GM11168 (cell line): ENCODE data around the gene MSANTD1.

ENCODE experiments used
- in situ Hi-C: fragments of 300-500 bp; cut with MboI; formaldehyde crosslinking; loops from one replicate; pipeline ENCODE4 v1.12.0; 2022; ENCODE audit warnings: low sequenced_read_pairs; ENCODE audit not compliant: unreplicated experiment

Gene MSANTD1

DNA sequence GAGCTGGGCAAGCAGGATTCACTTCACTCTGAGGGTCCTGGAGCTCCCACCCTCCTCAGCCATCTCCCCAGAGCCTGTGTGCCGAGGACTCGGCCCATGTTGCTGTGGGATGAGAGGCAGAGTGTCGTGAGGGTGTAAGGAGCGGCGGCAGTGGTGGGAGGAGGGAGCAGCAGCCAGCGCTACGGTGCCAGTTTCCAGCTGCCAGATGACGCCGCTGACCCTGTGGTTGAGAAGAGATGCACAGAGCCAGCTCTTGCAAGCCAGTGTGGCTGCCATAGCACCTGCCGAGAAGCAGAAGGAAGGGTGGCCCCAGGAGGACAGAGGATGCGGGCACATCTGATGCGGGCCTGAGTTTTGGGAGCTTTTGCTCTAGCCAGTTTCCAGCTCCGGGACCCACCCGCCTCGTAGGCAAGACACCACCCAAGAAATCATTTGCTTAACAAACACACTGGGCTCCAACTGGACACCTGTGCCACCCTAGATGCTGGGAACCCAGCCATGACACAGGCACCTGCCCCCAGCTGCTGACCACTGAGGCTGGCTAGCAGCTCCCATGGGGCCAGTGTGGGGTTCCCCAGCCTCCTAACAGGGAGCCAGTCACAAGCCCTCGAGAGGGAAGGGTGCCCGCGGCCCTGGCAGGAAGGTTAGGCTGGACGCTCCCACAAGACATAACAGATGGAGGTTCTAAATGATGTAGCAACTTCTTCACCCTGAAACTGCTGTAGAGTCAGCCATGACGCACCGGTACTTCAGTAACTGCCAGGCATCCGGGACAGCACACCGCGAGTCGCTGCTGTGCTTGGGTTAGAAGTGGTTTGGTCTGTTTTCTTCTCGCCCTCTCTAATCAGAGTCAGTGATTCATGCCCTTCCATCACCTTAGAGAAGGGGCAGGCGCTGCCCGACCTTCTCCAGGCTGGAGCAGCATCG lies 8.9 kb downstream of the MSANTD1 start:
- in situ Hi-C loops = no loop called here

DNA sequence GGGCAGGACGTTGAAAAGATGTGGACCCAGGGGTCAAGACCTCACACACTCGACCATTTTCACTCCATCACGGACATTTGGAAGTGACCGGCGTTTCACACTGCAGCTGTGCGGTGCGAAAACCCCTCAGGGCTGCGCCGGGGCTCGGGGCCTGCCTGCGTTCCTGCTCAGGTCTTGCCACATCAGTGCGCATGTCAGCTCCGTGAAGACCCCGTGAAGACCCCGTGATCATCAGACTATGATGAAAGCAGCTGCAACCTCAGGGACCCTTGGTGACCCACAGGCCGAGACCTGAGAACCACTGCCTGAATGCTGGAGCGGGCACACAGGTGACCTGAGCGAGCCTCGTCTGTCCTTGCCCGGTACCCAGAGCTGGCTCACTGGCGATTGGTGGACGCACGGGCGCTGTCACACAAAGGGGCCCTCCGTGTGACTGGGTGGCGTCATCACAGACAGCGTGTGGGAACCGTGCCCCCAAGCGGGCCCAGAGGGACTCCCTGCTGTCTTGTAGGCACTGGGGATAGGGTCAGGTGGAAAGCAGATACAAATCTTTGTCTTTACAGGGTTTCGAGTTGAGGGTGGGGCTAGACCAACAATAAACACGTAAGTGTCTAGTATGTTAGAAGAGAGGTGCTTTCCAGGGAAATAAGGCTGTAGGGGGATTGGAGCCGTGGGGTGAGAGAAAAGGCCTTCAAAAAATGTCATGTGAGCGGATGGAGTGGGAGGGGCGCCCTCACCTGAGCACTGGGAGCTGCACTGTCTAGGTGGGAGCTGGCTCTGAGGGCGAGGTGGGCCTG lies 12.7 kb downstream of the MSANTD1 start:
- in situ Hi-C loops = no loop called here

DNA sequence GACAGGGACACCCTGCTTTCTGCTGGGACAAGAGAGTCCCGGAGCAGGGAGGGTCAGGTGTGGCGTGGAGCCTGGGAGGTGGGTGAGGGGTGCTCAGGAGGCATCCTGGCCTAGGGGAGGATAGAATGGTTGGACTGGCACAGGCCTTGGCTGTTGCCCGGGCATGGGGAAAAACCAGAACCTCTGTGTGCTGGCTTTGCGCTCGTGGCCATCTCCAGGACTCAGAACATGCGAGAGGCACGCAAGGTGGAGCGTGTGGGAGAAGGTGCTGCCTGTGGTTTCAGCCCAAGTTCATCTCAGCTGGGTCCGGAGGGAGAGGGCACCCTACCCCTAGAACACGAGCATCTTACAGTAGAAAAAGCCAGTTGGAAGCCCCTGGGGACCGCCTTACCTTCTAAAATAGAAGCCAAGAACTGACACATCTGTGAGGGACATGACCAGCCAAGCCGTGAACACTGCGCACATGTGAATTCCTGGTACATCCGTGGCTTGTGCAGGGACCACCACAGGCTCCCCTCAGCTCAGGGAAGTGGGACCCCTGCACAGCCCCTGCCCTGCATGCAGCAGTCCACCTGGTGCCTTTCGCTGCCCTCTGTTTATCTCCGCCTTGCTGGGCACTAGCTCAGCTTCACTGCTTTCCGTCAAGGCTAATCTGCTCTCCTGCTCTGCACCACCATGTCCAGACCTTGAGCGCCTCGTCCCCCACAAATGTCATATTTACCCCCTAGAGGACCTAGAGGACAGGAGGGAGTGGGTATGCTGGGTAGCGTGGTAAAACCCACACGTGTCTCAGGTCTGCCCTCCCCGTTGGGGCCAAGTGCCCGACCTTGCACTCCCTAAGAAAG lies 13.5 kb downstream of the MSANTD1 start:
- in situ Hi-C loops = no loop called here

DNA sequence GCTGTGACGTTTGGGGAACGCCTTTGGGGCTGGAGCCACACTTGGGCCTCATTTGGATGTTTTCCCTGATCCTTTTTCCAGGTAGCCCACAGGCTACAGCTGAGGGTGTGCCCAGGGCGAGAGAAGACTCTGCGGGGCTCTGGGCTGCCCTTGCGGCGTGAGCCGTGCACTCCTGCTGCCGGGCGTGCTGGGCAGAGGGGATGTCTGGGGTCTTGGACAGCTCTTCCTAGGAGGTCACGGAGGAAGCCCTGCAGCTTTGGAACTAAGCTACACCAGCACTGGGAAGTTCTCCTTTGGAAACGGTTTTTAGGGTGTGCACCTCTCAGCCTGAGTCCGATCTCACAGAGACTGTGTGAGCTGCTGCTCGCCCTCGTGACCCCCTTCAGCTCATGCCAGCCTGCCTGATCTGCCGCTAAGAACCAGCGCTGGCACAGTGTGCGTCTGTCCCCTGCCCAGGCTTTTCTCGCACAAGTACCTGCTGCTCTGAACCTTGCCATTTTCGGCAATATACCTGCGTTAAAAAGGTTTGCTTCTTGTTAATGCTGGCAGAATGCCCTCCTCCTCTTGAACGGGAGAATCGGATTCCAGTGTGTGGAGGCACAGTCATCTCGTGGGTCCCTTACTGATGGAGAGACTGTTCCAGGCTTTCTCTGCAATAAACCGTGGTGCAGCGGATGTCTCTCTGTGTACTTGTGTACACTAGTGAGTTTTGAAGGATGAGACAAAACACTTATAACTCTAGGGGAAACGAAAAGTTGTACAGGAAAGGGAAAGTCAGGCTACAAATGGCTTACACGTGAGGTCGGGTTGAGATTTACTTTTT lies 14.3 kb downstream of the MSANTD1 start:
- in situ Hi-C loops = no loop called here

DNA sequence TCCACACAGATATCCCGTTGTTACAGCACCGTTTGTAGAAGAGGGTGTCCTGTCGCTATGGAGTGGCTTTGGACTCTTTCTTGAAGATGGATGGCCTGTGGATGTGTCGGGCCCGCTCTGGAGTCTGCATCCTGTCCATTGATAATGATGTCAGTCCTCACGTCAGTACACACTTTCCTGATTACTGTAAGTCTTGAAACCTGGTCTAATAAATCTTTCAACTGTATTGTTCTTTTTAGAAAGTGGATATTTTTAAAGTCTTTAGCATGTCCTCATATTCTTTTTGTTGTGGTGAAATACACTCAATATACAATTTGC lies 14.9 kb downstream of the MSANTD1 start:
- in situ Hi-C loops = no loop called here

DNA sequence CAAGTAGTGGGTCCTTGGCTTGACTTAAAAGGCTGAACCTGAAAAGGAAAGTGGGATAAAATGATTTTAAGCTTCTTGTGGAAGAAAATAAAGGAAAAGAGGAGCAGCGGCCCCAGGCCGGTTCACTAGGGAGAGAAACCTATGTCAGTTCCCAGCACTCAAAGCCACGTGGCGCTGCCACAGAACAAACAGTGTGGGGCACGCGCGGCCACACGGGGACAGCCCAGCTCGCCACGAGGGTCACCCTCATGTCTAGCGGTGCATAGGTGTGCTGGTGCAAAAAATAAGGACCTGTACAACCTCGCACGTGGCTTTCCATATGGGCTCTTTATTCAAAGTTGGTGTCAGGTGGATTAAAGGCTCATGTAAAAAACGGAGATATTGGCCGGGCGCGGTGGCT lies 17.1 kb downstream of the MSANTD1 start:
- in situ Hi-C loops = no loop called here

DNA sequence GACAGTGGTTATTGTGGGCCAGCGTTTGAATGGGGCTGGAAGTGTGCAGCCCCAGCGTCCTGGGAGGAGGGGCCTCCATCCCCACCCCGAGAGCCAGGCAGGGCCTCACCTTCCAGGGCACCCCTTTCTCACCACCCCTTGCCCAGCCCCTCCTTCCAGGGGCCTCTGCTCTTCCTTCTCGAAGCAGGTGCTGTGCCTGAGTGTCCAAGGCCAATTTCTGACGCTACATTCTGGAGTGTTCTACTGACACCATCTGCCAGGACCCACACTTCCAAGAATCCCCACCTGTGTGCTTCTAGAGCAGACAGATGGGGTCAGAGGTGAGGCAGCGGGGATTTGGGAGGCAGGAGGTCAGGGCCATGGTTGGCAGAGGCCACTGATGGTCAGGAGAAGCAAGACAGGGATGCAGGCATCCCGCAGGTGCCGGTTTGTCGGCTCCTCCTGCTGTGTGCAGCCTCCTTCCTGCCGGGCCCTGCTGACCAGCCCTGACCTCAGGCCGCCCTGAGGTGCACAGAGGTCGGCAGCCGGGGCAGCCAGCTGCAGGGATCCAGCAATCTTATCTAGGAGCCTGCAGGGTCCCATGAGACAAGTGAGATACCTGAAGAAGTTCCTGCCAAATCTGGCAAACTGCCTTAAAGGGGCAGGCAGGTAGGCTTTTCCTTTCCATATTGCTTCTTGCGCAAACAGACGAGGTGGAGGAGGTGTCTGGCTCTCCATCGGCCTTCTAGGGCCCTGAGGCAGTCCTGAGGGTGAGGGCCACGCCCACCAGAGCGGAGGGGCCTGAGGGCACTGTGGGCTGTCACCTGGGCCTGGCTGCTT lies 18.8 kb downstream of the MSANTD1 start:
- in situ Hi-C loops = no loop called here

DNA sequence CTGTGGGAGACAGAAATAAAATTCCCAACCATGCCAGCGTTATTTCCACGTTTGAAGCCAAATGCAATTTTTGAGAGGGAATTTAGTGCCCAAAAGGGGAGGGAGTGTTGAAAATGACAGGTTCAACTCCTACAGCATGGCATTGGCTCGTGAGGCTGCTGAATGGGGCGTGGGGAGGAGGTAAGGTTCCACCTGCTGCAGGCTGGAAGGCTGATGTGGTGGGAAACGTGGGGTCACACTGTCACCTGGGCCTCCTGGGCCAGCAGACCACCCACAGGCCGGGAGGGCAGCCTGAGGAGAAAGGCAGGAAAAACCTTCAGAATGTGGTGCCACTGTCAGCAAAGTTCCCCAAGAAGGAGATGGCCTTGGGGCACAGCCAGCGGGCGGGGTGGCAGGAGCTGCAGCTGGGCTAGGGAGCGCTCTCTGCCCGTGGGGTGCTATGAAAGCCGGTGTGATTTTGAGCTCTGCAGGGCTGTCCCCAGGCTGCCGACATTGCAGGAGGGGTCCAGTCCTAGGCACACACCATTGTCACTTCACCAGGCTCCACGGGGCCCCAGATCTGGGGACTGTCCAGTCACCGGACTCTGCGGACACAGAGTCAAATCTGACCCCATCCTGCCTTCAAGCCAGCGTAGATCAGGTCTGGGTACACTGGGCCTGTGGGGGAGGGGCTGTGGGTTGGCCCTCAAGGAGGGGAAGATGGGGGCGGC lies 19.6 kb downstream of the MSANTD1 start:
- in situ Hi-C loops = no loop called here

DNA sequence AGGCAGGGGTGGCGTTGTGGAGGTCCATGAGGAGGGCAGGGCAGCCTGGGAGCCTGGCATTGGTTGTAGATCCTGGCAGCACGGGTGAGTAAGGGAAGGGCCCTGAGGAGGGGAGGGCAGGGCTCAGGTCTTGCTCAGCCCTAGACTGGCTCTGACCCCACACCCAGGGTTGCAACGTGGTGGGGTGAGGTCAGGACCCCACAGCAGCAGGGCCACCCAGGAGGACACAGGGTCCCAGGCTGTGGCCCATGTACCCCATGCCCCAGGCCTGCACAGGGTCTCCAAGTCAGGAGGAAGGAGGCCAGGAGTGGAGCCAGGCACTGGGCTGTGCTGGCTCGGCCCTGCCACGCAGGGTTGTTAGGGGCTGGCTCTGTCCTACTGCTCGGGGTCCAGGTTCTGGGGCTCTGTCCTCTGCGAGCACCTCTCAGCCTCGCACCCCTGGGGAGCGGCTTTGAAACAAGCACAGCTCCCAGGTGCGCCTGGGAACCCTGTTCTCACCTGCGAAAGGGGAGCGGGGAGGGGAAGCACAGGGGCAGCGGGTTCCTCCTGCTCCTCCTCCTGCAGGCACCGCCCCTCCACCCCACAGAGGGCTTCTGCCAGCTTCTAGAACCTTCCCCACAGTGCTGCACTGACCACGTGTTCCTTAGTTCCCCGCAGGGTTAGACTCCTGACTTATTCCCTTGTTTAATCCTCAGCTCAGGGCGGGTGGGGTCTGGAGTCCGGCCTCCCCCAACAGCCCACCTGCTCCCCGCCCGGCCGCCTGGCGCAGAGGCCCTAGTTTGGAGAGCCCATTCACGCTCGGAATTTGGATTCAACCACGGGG lies 20.4 kb downstream of the MSANTD1 start:
- in situ Hi-C loops = no loop called here

DNA sequence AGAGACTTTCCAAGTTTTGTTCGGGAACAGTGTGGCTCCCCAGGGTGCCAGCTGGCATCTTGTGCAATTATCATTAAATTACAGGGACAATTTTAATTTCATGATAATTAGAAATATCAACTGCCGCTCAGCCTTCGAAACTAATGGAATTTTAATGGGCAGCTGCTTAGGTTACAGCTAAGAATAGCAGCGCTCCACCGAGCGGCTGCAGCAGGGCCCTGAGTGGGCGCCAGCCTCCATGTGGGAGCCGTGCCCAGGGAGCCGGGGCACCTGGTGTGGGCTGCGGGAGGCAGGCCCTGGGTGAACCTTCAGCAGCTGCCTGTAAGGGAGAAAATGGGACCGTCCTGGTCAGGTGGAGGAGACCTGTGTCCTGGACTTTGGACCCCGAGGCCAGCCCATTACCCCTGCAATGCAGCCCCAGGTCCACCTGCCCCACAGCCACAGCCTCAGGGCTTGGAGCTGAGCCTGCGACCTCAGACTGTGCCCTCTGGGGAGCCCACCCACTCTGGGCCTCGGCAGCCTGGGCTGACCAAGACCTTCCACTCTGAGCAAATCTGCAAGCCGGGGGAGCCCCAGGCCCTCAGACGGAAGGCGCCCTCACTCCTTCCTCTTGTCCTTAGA lies 21.1 kb downstream of the MSANTD1 start:
- in situ Hi-C loops = no loop called here

DNA sequence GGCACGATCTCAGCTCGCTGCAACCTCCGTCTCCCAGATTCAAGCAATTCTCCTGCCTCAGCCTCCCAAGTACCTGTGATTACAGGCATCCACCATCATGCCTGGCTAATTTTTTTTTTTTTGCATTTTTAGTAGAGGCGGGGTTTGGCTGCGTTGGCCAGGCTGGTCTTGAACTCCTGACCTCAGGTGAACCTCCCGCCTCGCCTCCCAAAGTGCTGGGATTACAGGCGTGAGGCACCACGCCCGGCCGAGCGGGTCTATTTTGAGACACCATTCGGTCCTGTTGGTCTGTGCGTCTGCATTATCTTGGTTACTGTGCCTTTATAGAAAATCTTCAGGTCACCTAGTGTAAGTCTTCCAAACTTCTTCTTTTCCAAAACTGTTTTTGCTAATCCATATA lies 22.2 kb downstream of the MSANTD1 start:
- in situ Hi-C loops = no loop called here

DNA sequence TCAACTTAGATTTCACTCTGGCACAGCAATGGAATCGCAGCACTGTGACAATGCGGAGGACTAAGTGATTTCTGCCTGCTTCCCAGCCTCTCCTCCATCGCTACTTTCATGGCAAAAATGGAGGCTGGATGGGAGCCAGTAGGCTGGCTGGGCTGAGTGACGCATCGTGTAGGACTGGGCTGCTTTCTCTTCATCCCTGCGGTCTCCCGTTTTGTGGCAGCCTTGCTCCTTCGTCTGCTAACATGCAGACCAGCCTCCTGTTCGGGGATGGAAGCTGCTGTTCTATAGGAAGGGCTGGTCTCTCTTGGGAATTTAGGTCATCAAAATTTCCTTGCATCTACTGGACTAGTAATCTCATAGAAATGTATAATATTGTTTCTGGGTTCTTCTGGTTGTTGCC lies 28.0 kb downstream of the MSANTD1 start:
- in situ Hi-C loops = no loop called here

DNA sequence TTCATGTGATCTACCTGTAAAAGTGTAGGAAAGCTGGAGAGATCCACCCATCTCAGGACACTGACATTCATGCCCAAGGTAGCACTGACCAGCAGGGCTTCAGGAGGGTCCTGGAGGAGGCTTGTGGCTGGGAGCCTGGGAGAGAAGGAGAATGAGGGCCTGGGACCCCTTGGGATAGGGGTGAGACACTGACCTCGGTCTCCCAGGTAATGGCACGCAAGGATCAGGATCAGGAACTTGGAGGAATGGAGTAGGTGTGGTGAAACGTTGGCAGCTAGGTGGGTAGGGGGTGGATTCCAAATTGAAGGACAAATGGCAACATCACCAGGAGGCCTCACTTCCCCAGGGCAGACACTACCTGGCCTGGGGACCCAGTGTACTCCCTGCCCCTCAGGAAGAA lies 31.5 kb downstream of the MSANTD1 start:
- in situ Hi-C loops = no loop called here

DNA sequence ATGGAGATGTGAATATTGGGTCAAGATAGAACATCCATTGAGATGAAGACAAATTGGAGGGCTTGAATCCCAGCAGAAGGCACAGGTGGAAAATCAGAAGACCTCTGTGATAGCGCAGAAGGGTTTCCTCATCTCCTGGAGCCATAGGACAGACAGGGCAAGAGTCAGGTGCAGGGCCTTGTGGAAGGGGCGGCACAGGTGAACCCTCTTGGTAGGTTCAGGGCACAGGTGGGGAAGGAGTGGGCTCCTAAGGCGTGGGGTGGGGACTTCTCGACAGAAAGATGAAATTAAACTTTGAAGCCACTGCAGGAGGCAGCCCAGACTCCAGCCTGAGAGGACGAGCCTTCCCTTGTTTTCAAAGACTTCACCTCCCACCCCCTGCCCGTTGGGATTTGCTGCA lies 34.5 kb downstream of the MSANTD1 start:
- in situ Hi-C loops = no loop called here

DNA sequence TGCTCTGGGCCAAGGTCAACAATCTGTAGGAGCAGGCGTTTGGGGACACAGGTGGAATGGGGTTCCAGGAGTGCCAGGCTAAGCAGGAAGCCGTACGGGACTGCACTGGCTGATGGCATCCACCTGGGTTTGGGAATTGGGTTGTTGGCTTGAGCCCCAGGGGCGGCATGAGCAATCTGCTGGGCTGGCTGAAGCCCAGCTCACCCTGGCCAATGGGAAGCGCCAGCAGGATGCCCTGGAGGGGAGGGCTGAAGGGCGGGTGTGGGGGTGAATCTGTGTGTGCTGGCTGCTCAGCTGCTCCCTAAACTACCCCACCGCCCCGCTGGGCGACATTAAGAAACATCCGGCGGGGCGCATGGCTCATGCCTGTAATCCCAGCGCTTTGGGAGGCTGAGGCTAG lies 35.0 kb downstream of the MSANTD1 start:
- in situ Hi-C loops = no loop called here

DNA sequence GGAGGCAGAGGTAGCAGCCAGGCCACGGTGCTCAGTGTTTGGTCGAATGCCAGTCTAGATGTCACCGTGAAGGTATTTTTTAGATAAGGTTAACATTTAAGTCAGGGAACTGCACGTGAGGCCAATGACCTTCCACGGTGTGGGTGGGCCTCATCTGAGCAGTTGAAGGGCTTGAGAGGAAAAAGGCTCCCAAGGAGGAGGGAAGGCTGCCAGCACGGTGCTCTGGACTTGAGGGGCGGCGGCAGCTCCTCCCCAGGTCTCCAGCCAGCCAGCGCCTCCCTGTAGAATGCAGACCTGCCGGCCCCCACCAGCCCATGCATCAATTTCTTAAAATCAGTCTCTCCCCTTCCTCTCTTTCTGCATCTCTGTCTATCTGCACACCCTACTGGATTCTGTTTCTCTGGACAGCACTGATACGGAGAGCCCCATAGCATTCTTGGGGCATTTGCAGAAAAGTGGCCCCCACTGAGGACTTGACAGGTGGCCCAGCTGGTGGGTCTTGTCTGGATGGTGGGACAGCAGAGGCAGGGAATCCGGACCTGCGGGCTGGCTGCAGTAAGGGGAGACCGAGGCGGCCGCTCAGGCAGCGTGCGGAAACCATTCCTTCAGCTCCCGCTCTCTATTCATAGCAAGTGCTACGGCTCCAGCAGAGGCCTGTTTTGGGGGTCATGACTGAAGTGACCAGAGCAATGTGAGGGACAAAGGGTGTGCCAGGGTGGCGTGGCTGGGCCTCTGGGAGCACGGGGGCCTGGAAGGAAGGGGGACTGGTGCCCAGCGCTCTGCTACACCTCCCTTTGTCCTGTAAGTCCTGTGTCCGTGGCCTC lies 36.0 kb downstream of the MSANTD1 start:
- in situ Hi-C loops = no loop called here
